NCI-H1092 (cell line): Measurements from ENCODE around the gene VCAN.

Source experiments
- DNase-seq: peaks from one replicate; lab custom pipeline; 2025; lab: John Stamatoyannopoulos, UW

Gene VCAN

DNA sequence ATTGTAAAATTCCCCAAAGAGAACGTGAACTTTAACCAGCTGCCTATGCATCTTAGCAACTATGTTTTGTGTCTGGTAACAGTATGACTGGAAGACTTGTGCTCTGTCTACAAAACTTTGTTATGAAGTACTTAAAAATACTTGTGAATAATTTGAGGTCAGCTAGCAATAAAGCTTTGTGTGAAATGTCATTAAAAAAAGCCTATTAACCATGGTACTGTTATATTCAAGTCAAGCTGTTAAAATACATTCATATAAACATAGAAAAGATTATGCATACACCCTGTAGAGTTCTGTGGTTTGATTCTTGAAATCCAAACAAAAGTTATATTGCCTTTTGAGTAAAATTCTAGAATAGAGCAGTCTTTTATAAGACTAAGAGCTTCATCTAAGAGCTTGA, 60.1 kb downstream of the VCAN start:
- DNase-seq, result no peak

DNA sequence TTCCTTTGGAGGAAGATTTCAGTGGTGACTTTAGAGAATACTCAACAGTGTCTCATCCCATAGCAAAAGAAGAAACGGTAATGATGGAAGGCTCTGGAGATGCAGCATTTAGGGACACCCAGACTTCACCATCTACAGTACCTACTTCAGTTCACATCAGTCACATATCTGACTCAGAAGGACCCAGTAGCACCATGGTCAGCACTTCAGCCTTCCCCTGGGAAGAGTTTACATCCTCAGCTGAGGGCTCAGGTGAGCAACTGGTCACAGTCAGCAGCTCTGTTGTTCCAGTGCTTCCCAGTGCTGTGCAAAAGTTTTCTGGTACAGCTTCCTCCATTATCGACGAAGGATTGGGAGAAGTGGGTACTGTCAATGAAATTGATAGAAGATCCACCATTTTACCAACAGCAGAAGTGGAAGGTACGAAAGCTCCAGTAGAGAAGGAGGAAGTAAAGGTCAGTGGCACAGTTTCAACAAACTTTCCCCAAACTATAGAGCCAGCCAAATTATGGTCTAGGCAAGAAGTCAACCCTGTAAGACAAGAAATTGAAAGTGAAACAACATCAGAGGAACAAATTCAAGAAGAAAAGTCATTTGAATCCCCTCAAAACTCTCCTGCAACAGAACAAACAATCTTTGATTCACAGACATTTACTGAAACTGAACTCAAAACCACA, 67.4 kb downstream of the VCAN start:
- DNase-seq, result no peak

DNA sequence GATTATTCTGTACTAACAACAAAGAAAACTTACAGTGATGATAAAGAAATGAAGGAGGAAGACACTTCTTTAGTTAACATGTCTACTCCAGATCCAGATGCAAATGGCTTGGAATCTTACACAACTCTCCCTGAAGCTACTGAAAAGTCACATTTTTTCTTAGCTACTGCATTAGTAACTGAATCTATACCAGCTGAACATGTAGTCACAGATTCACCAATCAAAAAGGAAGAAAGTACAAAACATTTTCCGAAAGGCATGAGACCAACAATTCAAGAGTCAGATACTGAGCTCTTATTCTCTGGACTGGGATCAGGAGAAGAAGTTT, 67.9 kb downstream of the VCAN start:
- no peak for DNase-seq

DNA sequence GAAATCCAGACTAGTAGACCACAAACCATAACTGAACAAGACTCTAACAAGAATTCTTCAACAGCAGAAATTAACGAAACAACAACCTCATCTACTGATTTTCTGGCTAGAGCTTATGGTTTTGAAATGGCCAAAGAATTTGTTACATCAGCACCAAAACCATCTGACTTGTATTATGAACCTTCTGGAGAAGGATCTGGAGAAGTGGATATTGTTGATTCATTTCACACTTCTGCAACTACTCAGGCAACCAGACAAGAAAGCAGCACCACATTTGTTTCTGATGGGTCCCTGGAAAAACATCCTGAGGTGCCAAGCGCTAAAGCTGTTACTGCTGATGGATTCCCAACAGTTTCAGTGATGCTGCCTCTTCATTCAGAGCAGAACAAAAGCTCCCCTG, 68.6 kb downstream of the VCAN start:
- DNase-seq, result no peak

DNA sequence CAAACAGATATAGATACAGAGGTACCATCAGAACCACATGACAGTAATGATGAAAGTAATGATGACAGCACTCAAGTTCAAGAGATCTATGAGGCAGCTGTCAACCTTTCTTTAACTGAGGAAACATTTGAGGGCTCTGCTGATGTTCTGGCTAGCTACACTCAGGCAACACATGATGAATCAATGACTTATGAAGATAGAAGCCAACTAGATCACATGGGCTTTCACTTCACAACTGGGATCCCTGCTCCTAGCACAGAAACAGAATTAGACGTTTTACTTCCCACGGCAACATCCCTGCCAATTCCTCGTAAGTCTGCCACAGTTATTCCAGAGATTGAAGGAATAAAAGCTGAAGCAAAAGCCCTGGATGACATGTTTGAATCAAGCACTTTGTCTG, 69.2 kb downstream of the VCAN start:
- no peak for DNase-seq

GRCh38 chr5:83542839-83543238, 71.3 kb downstream of the VCAN start:
- no peak for DNase-seq

DNA sequence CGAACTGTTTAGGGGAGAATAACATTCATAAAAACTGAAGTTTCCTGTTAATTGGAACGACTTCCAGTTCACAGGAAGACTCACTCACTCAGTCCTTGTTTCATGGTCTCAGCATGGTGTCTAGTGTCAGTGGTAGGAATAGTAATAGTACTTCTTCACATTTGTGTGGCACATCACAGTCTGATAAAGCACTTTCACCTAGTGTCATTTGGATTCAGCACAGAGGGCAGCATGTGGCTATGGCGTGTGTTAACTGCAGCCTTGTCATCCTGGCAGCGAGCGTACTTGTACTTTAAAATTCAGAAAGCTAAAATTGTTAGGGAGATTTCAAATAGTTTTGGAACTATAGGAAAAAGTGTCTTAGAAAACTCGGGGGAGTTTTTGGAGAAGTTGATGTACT, 72.4 kb downstream of the VCAN start:
- no peak for DNase-seq

- no peak for DNase-seq
These were observed 75.6 kb downstream of the VCAN start for GRCh38 chr5:83547161-83547560.

DNA sequence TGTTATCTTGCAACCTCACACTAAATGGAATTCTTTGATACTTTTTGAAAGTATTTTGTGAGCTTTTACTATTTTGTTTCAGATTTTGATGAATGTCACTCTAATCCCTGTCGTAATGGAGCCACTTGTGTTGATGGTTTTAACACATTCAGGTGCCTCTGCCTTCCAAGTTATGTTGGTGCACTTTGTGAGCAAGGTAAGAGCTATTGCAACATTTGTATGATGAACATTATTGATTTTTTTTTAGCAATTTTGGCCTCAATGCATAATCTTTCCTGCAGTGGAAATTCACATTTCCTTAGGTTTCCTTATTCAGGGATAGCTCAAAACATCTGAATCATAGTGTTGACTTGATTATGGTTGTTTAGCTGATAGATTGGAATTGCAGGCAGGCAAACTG, 76.3 kb downstream of the VCAN start:
- DNase-seq, result no peak

DNA sequence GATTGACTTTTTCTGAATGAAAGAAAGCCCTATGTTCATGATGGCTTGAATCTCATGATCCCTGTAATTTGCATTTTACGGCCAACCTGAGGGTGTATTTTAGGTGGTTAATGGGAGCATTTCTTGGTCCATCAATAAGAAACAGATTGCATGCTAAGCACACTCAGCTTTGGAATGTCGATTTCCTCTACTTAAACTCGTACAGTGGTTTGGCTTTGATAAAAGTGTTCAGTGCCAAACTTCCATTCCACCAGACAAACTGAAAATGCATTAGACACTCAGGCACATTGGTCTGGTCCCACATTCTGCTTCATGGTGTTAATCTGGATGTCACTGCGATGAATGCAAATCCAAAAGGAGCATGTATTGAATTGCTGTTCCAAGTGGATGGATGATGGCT, 77.0 kb downstream of the VCAN start:
- DNase-seq, result no peak

- DNase-seq, result no peak
These were observed 77.5 kb downstream of the VCAN start for GRCh38 chr5:83549076-83549475.

DNA sequence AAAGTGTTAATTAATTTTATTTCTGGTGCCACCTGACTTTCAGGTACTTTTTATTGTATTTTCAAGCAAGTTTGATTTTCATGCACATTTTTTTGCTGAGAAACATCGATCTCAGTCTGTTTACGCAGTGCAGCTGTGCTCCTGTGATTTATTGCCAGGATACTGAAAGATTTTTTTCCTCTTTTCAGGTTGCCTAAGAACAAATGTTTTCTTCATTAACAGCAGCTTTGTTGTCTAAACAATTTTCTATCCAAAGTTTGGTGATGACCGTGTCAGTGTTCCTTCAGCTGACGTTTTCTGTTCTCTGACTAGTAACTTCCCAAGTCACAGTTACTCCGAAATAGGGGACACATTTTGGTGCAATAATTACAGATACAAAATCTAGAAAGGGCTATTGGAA, 78.1 kb downstream of the VCAN start:
- no peak for DNase-seq

- no peak for DNase-seq
These were observed 80.3 kb downstream of the VCAN start for GRCh38 chr5:83551821-83552220.

- DNase-seq, result no peak
These were observed 80.7 kb downstream of the VCAN start for GRCh38 chr5:83552275-83552674.

DNA sequence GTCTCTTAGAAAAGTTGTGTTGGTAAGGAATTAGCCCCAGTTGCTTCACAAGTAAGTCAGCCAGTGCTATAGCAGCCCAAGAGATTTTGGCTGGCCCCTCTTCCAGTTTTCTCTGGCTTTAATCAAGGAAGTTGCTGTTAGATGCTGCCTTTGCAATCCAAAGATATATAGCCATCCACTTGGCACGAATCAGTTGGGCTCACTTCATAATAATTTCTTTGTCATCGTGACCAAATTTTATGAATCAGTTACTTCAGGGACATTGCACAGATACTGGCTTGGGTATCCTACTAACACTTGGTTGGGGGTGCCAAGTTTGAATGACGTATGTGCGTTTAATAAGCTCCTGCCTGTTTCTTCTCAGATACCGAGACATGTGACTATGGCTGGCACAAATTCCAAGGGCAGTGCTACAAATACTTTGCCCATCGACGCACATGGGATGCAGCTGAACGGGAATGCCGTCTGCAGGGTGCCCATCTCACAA, 81.5 kb downstream of the VCAN start:
- no peak for DNase-seq

DNA sequence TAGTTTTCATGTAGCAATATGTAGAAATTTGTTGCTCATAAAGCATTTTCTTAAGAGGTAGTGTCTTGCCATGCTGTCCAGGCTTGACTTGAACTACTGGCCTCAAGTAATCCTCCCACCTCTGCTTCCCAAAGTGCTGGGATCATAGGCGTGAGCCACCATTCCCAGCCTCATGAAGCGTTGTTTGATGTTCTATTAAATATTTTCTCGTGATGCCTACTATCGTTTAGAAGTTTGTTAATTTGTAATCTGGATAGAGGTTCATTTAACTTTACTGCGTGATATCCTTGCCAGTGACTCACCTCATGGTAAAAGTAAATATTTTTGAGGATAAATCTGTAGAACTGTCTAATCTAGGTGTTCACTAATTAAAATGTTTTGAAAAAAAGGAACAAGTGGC, 82.6 kb downstream of the VCAN start:
- no peak for DNase-seq

- no peak for DNase-seq
These were observed 83.1 kb downstream of the VCAN start for GRCh38 chr5:83554686-83555085.

DNA sequence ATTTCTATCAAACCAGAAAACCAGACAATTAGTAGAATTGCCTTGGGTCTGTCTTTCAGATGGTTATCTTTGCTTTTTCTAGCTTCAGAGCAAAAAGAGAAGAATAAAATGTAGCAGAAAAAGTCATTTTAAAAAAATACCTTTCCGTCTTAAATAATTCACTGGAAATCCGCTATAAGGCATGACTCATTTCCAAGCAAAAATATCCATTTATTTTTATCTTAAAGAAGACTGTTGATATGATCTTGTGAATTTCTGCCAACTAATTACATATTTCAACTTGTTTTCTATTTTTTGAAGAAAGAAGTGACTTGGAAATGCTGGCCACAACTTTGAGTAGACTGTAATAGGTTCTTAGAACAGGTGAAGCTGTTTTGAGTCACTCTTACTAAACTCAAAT, 83.7 kb downstream of the VCAN start:
- no peak for DNase-seq

DNA sequence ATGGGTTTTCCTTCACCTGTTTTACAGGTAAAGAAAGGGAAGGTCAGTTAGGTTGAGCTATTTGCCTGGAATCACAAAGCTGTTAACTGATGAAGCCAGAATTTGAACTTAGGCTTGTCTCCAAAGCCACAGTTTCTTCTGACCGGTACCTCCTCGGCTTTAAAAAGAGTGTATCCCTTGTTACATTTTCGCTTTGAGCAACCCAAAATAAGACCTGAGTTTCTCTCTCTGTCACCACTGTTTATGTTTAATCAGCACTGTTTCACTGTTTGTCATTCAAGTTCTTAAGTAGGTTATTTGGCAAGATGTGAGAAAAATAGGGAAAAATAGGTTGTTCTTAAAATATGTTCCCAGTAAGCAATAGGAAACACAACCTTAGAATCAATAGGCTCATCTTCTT, 84.6 kb downstream of the VCAN start:
- no peak for DNase-seq

DNA sequence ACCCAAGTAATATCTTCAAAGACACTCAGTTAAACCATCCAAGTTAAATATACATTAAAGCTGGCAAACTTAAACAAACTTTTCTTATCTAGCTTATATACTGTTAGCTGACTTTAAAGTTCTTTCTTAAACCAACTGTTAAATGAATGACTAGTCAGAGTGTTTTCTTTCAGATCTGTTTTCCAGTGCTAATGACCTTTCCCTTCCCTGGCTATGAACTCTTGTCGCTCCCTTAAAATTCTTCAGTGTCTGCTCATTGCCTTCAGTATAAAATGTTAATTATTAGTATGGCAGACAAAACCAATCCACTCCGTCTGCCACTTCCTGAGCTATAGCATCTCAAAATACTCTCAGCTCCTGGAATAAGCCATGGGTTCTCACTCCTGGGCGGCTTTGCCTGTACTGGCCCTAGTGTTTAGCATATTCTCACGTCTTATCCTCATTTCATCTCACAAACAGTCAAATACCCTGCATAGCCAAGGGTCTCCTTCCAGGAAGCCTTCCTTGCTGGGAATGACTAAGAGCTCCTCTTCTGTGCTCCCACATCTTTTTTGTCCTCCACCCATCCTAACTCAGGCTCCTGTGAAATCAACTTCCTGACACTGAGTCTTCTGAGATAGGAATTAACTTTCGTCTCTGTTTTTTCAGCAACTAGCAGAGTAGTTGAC, 87.7 kb downstream of the VCAN start:
- no peak for DNase-seq

- DNase-seq, result no peak
These were observed 90.6 kb downstream of the VCAN start for GRCh38 chr5:83562071-83562606.

- DNase-seq, result no peak
These were observed 91.4 kb downstream of the VCAN start for GRCh38 chr5:83562791-83563557.

- no peak for DNase-seq
These were observed 92.1 kb downstream of the VCAN start for GRCh38 chr5:83563631-83564030.
